MCF 10A (cell line): ENCODE measurements around the gene GMDS. TPM values are rescaled to one million over a fixed set of nuclear protein-coding genes. Genes with fewer than 3 reads are reported as not detected.

Source experiments
- BruUV-seq: library from RNA; stranded (reverse); fragments of 400-500 nt; replicated peaks from 2 replicates; lab custom pipeline; 2021; lab: Mats Ljungman, UMichigan
- CTCF ChIA-PET: fragments of 300-600 bp; sonication (Branson Sonifier 250); formaldehyde crosslinking; extraction: SDS; loops from one replicate; lab custom pipeline; 2021; ENCODE audit warnings: antibody characterized with exemption, inconsistent platforms; lab: Yijun Ruan, JAX
- POLR2A ChIA-PET: fragments of 300-600, 350-650 bp; sonication (Branson Sonifier 250); formaldehyde crosslinking; extraction: SDS; loops from one replicate; lab custom pipeline; 2020; ENCODE audit warnings: antibody characterized with exemption, inconsistent platforms; lab: Yijun Ruan, JAX
- DNase-seq: peaks from one replicate; pipeline ENCODE4 v3.0.0-alpha.2; 2018; ENCODE audit not compliant: unreplicated experiment
- H3K27ac Mint-ChIP-seq: one replicate; pipeline ENCODE4 v1.8.0; 2022; ENCODE audit warnings: mild to moderate bottlenecking, low read depth, mixed read lengths; ENCODE audit not compliant: unreplicated experiment
- H3K27me3 Mint-ChIP-seq: one replicate; pipeline ENCODE4 v1.8.0; 2022; ENCODE audit warnings: mixed read lengths; ENCODE audit not compliant: insufficient read depth, unreplicated experiment
- H3K36me3 Mint-ChIP-seq: one replicate; pipeline ENCODE4 v1.8.0; 2022; ENCODE audit warnings: mild to moderate bottlenecking, moderate library complexity, mixed read lengths; ENCODE audit not compliant: insufficient read depth, unreplicated experiment
- H3K4me1 Mint-ChIP-seq: one replicate; pipeline ENCODE4 v1.8.0; 2022; ENCODE audit warnings: mixed read lengths; ENCODE audit not compliant: insufficient read depth, unreplicated experiment
- H3K4me3 Mint-ChIP-seq: one replicate; pipeline ENCODE4 v1.8.0; 2022; ENCODE audit warnings: mild to moderate bottlenecking, moderate library complexity, mixed read lengths; ENCODE audit not compliant: unreplicated experiment
- H3K9me3 Mint-ChIP-seq: one replicate; pipeline ENCODE4 v1.8.0; 2022; ENCODE audit warnings: mixed read lengths; ENCODE audit not compliant: unreplicated experiment
- CTCF ChIP-seq: fragments of 200-600 bp; IDR thresholded peaks from one replicate; pipeline ENCODE4 v1.8.0; 2022; ENCODE audit warnings: antibody characterized with exemption, mild to moderate bottlenecking; ENCODE audit not compliant: unreplicated experiment
- intact Hi-C: fragments of 100-400 bp; cut with micrococcal nuclease; formaldehyde crosslinking; loops from 2 replicates; pipeline ENCODE4 v1.14.1; 2022
- total RNA-seq: library from RNA; stranded (reverse); gene quantifications from 2 replicates; pipeline ENCODE4 v1.2.3, GENCODE V29; 2022

The GMDS gene
- total RNA-seq, 1 experiment from 2014 or later: 24.9 TPM

DNA sequence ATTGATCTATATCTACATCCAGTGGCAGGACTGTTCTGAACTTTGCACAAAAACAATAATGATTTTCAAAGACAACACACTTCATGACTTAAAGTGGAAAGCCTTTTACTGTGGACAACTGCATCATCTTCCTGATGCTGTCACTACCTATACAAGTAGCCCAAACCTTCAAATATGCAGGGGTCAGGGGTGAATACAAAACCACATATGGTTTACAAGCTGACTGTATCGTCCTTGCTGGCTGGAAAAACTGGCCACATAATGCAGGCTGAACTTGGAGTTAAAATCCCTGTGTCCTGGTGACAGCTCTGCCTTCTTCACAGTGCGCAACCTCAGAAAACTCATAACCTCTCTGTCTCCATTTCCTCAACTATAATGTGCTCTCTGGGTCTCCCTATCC lies 128.9 kb downstream of the GMDS start:
- no peak for DNase-seq
- no peak overlapping the region for H3K4me3 Mint-ChIP-seq
- H3K27me3 Mint-ChIP-seq: no peaks in the 10 kb centered on the region
- H3K27ac Mint-ChIP-seq: no peak overlapping the region
- BruUV-seq: no TSS peak
- H3K9me3 Mint-ChIP-seq: no peaks in the 10 kb centered on the region
- no peak for TF ChIP-seq CTCF
- H3K4me1 Mint-ChIP-seq: peaks cover 5% of the 10 kb centered on the region
- intact Hi-C loops: no loop called here
- CTCF ChIA-PET: no interaction called here
- POLR2A ChIA-PET: interaction anchor here (1.1 kb wide), 1 partner anchor 16 kb away, joined by 3 read pairs; no protein-coding TSS in a partner anchor
- no peaks in the 10 kb centered on the region for H3K36me3 Mint-ChIP-seq

- no peaks in the 10 kb centered on the region for H3K27me3 Mint-ChIP-seq
- POLR2A ChIA-PET: no interaction called here
- intact Hi-C loops: no loop called here
- no peak for TF ChIP-seq CTCF
- no TSS peak for BruUV-seq
- no peaks in the 10 kb centered on the region for H3K9me3 Mint-ChIP-seq
- no peak overlapping the region for H3K4me3 Mint-ChIP-seq
- no peak for DNase-seq
- H3K4me1 Mint-ChIP-seq: peaks cover 16% of the 10 kb centered on the region
- CTCF ChIA-PET: interaction anchor here (1.4 kb wide), 1 partner anchor 10 kb away, joined by 10 read pairs; no protein-coding TSS in a partner anchor
- H3K36me3 Mint-ChIP-seq: no peaks in the 10 kb centered on the region
- no peak overlapping the region for H3K27ac Mint-ChIP-seq
These were observed 131.3 kb downstream of the GMDS start for GRCh38 chr6:2114100-2114499.

GRCh38 chr6:2111162-2111677 lies 134.2 kb downstream of the GMDS start:
- Mint-ChIP-seq H3K27ac (peak overlapping the region; percentile 75), H3K27me3 (no peaks in the 10 kb centered on the region), H3K4me1 (peaks cover 16% of the 10 kb centered on the region), H3K36me3 (peaks cover 4% of the 10 kb centered on the region), H3K4me3 (peak overlapping the region; percentile 55), H3K9me3 (no peaks in the 10 kb centered on the region)
- no peak for TF ChIP-seq CTCF
- DNase-seq: peak; percentile 75
- ChIA-PET POLR2A (interaction anchor here (0.7 to 1.8 kb wide), 6 partner anchors 9 to 519 kb away, joined by 3 to 6 read pairs (median 4); no protein-coding TSS in a partner anchor), CTCF (interaction anchor here (0.6 to 2.3 kb wide), 11 partner anchors 9 to 575 kb away, joined by 3 to 10 read pairs (median 4); no protein-coding TSS in a partner anchor)
- intact Hi-C loops: no loop called here
- BruUV-seq: no TSS peak

DNA sequence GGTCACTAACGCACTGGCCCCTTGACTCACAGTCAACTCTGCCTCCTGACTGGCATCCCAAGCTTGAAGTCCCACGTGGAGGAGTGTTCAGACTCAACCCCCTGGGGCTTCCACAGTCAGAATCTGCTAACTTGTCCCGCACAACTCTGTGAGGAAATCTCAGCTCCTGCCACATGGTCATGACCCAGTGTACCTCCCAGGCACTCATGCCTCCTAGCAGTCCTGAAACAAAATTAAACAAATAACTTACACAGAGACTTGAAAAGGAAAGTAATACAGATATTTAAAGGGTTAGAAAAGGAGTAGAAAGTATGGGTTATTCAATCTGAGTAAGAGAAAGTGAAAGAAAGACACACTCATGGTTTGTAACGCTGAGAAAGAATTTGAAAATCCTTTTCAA lies 134.9 kb downstream of the GMDS start:
- CTCF ChIA-PET: interaction anchor here (0.6 to 2.3 kb wide), 14 partner anchors 13 to 639 kb away, joined by 3 to 10 read pairs (median 4); no protein-coding TSS in a partner anchor
- peak overlapping the region; percentile 55 for H3K4me3 Mint-ChIP-seq

More for the DNA sequence above, 134.9 kb downstream of the GMDS start:
- intact Hi-C loops: no loop called here
- peaks cover 16% of the 10 kb centered on the region for H3K4me1 Mint-ChIP-seq
- peak overlapping the region; percentile 75 for H3K27ac Mint-ChIP-seq
- no peaks in the 10 kb centered on the region for H3K27me3 Mint-ChIP-seq
- BruUV-seq: no TSS peak
- POLR2A ChIA-PET: interaction anchor here (0.7 to 1.8 kb wide), 6 partner anchors 9 to 504 kb away, joined by 3 to 6 read pairs (median 4); no protein-coding TSS in a partner anchor
- peak; percentile 17 for DNase-seq
- no peak for TF ChIP-seq CTCF
- no peaks in the 10 kb centered on the region for H3K9me3 Mint-ChIP-seq
- peaks cover 4% of the 10 kb centered on the region for H3K36me3 Mint-ChIP-seq
